Panc1 (cell line): Measurements from ENCODE around the gene RBPJL. TPM values are rescaled to one million over a fixed set of nuclear protein-coding genes. Genes with fewer than 3 reads are reported as not detected.

Experiments used
- ATAC-seq: fragments of 200-7000 bp; cut with Tn5 transposase; 2 replicates; pipeline ENCODE4 v1.9.1; 2020; ENCODE audit warnings: mild to moderate bottlenecking, moderate library complexity
- BruUV-seq: library from RNA; stranded (reverse); fragments of 400-500 nt; replicated peaks from 2 replicates; lab custom pipeline; 2021; lab: Mats Ljungman, UMichigan
- CTCF ChIA-PET: fragments of 300-600 bp; sonication (Branson Sonifier 250); formaldehyde crosslinking; loops from one replicate; lab custom pipeline; 2022; ENCODE audit warnings: antibody characterized with exemption; lab: Charles Lee
- POLR2A ChIA-PET: fragments of 300-600 bp; sonication (Branson Sonifier 250); formaldehyde crosslinking; loops from one replicate; lab custom pipeline; 2022; ENCODE audit warnings: antibody characterized with exemption; lab: Charles Lee
- DNase-seq: peaks from one replicate; pipeline ENCODE4 v3.0.0-alpha.2; 2010; ENCODE audit warnings: low read depth, low spot score
- H3K27ac ChIP-seq: 2 replicates; pipeline ENCODE4 v1.5.1; 2011; ENCODE audit warnings: mild to moderate bottlenecking, low read length, inconsistent platforms
- H3K27me3 ChIP-seq: fragments of 200-500 bp; sonication (Bioruptor generic); 2 replicates; pipeline ENCODE4 v1.6.0; 2014; ENCODE audit warnings: low read length, inconsistent platforms; ENCODE audit not compliant: control insufficient read depth, insufficient read depth
- H3K36me3 ChIP-seq: fragments of 200-500 bp; sonication (Bioruptor generic); 2 replicates; pipeline ENCODE4 v1.5.1; 2014; ENCODE audit warnings: inconsistent platforms, mild to moderate bottlenecking, low read length, moderate library complexity; ENCODE audit not compliant: control insufficient read depth, insufficient read depth
- H3K4me1 ChIP-seq: 2 replicates; pipeline ENCODE4 v1.5.1; 2011; ENCODE audit warnings: inconsistent platforms, mild to moderate bottlenecking, low read length, moderate library complexity; ENCODE audit not compliant: control insufficient read depth, insufficient read depth
- H3K4me3 ChIP-seq, 2 experiments: 2 replicates each; pipeline ENCODE4 v1.5.1; 2011 to 2012; ENCODE audit warnings: low read depth in 2 of 2, low read length in 2 of 2, mild to moderate bottlenecking in 2 of 2, inconsistent platforms in 1 of 2, moderate library complexity in 1 of 2
- H3K9me3 ChIP-seq: fragments of 200-500 bp; sonication (Bioruptor generic); 2 replicates; pipeline ENCODE4 v1.5.1; 2014; ENCODE audit warnings: low read depth, mild to moderate bottlenecking, inconsistent platforms, low read length, moderate library complexity; ENCODE audit not compliant: control insufficient read depth, insufficient read depth
- POLR2AphosphoS5 ChIP-seq: IDR thresholded peaks from 2 replicates; pipeline ENCODE4 v1.6.1; 2012; ENCODE audit warnings: mild to moderate bottlenecking, low read depth, low read length, moderate library complexity
- REST ChIP-seq, 2 experiments: IDR thresholded peaks; 2 replicates each; pipeline ENCODE4 v1.6.1; 2011 to 2012; ENCODE audit warnings: low read depth in 2 of 2, control low read depth in 1 of 2, low read length in 1 of 2, mild to moderate bottlenecking in 1 of 2, moderate library complexity in 1 of 2; ENCODE audit not compliant: insufficient read depth in 1 of 2
- SIN3A ChIP-seq: IDR thresholded peaks from 2 replicates; pipeline ENCODE4 v1.6.1; 2012; ENCODE audit warnings: low read depth, mild to moderate bottlenecking, low read length, moderate library complexity, borderline replicate concordance; ENCODE audit not compliant: insufficient read depth
- TCF7L2 ChIP-seq: IDR thresholded peaks from 2 replicates; pipeline ENCODE4 v1.6.1; 2011; ENCODE audit warnings: mild to moderate bottlenecking, low read depth, low read length, inconsistent platforms
- in situ Hi-C: cut with HindIII; loops from 2 replicates; pipeline ENCODE4 v1.10.0; 2016; ENCODE audit warnings: low sequenced_read_pairs, low pct_unique_long_range_greater_than_20kb
- intact Hi-C: fragments of 100-400 bp; cut with micrococcal nuclease; formaldehyde crosslinking; loops from one replicate; pipeline ENCODE4 v1.10.0; 2022; ENCODE audit not compliant: unreplicated experiment
- total RNA-seq: library from RNA; stranded (reverse); gene quantifications from one replicate; pipeline ENCODE4 v1.2.1, GENCODE V29; 2021; ENCODE audit not compliant: unreplicated experiment
- TF ChIP-seq, protein P1 (sequence below): fragments of 450-650 bp; IDR thresholded peaks from 2 replicates; pipeline ENCODE4 v1.5.1; 2017; ENCODE audit warnings: mild to moderate bottlenecking

The RBPJL gene
- total RNA-seq, 1 experiment from 2014 or later = 0.18 TPM

DNA sequence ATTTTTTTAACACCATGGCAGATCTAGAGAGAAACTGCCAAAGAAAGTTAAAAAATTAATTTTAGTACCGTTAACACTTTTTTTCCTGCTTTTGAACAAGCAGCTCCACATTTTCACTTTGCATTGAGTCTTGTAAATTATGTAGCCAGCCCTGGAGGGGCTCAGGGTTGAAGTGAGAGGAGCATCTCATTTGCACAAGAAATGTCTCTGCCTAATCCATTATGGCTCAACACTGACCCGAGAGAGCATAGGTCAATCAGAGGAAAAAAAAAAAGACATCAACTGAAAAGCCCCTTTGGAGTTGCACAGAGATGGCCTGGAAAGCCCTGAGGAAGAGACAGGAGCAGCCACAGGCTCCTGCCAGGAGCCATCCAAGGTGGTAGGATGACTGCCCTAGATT is 48.0 kb upstream of the RBPJL start:
- intact Hi-C loops (no loop called here), in situ Hi-C loops (no loop called here)
- BruUV-seq = no TSS peak
- H3K27ac ChIP-seq = no peak overlapping the region
- peaks cover 8% of the 10 kb centered on the region for H3K27me3 ChIP-seq
- ATAC-seq (no peak), DNase-seq (no peak)
- H3K4me3 ChIP-seq = no peak overlapping the region
- ChIA-PET POLR2A (no interaction called here), CTCF (no interaction called here)
- no peaks in the 10 kb centered on the region for H3K9me3 ChIP-seq
- TF ChIP-seq SIN3A = no peak
- TF ChIP-seq, protein P1, sequence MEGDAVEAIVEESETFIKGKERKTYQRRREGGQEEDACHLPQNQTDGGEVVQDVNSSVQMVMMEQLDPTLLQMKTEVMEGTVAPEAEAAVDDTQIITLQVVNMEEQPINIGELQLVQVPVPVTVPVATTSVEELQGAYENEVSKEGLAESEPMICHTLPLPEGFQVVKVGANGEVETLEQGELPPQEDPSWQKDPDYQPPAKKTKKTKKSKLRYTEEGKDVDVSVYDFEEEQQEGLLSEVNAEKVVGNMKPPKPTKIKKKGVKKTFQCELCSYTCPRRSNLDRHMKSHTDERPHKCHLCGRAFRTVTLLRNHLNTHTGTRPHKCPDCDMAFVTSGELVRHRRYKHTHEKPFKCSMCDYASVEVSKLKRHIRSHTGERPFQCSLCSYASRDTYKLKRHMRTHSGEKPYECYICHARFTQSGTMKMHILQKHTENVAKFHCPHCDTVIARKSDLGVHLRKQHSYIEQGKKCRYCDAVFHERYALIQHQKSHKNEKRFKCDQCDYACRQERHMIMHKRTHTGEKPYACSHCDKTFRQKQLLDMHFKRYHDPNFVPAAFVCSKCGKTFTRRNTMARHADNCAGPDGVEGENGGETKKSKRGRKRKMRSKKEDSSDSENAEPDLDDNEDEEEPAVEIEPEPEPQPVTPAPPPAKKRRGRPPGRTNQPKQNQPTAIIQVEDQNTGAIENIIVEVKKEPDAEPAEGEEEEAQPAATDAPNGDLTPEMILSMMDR = no peak
- no peak for TF ChIP-seq REST (IDR thresholded peaks at IDR 0.05; ENCODE audit: insufficient read depth in 1 of 2, low read depth in 2 of 2, low read length in 1 of 2)
- TF ChIP-seq TCF7L2 = no peak
- no peak for TF ChIP-seq POLR2AphosphoS5
- H3K36me3 ChIP-seq = no peaks in the 10 kb centered on the region
- H3K4me1 ChIP-seq = no peaks in the 10 kb centered on the region

GRCh38 chr20:45263556-45264266 is 42.9 kb upstream of the RBPJL start:
- no peaks in the 10 kb centered on the region; the same call in 1 of the 2 replicates for H3K36me3 ChIP-seq
- ATAC-seq (no peak), DNase-seq (no peak)
- no peak overlapping the region for H3K4me3 ChIP-seq
- ChIA-PET CTCF (no interaction called here), POLR2A (no interaction called here)
- H3K9me3 ChIP-seq = no peaks in the 10 kb centered on the region
- intact Hi-C loops (no loop called here), in situ Hi-C loops (no loop called here)
- no peak overlapping the region for H3K27ac ChIP-seq
- no TSS peak for BruUV-seq
- no peaks in the 10 kb centered on the region for H3K4me1 ChIP-seq
- TF ChIP-seq, protein P1 = no peak
- TF ChIP-seq POLR2AphosphoS5 (no peak), SIN3A (no peak), REST (IDR thresholded peaks at IDR 0.05; ENCODE audit: insufficient read depth in 1 of 2, low read depth in 2 of 2, low read length in 1 of 2) (no peak)
- H3K27me3 ChIP-seq = peaks cover 19% of the 10 kb centered on the region; the same call in 1 of the 2 replicates
